GM19099 (cell line): Measurements from ENCODE around the gene S100A4.

Source experiments
- POLR2A ChIP-seq: IDR thresholded peaks from 3 replicates; pipeline ENCODE4 v1.6.1; 2011; ENCODE audit warnings: low read depth; ENCODE audit not compliant: insufficient read length; ENCODE audit errors: extremely low read depth

The S100A4 gene

DNA sequence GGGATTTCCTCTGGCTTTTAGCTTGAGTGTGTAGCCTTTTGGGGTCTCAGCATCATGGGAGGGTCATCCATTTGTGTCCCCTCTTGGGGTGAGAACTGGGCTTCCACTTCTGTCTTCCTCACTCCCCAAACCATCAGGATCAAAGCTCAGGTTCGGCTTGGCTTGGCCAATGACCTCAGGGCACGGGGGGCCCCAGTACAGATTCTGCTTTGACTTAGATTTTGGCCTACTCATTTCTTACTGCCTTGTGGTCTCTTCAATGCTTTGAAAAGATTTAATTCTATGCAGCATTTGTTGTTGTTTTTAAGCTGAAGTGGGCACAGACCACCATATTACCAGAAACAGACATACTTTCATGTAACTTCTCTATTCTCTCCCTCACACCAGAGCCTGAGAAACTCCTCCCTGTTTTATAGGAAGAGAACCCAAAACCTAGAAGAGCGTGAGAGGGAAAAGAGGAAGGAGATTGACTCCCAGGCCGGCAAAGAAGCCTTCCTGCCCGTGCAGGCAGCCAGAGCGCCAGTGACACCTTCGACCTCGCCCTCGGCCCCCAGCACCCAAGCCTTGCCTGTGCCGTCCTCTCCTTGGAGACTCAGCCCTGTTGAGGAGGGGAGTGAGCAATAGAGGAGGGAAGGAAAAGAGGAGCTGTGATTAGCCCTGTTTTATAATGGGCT lies 5.4 kb upstream of the S100A4 start:
- no peak for TF ChIP-seq POLR2A

DNA sequence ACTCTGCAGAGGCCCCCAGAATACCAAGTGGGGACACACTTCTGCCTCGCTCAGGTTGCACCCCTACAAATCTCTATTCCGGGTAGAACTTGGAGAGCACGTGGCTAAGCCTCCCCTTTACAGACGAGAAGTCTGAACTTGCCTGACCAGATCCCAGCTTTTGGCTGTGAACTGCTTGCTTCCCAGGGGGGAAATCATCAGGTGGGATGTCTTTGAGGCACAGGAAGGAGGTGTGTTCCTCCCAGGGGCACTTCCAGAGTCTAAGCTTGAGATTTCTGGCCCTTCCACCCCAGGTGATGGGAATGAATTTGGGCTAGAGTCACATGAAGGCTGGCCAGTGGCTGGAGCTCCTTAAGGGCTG lies 4.8 kb upstream of the S100A4 start:
- no peak for TF ChIP-seq POLR2A

DNA sequence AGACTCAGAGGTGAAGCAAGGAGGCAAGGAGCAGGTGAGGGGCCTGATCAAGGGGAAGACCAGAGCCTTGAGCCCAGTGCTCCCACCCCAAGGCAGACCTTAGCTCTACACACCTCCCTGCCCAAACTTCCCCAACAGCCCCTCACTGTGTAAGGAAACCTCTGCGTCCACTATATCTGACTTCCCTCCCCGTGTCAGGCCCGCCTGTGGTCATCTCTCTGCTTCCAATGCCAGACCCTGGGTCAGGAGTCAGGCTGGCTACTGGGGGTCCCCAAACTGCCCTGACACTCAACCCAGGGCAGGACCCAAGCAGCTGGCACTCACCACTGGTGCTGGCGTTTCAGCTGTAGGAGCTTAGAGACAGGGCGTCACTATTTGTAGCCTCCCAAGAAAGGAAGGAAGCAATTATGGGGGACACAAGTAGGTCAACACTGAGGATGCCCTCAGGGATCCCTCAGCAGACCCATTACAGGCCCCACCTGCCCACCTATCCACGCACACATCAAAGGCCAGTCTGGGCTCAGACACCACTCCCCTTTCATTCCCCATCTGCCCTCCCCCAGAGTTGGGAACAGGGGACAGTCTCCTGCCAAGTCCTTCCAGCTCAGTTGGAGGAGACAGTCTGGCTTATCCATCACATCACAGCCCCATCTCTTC lies 4.3 kb upstream of the S100A4 start:
- no peak for TF ChIP-seq POLR2A

DNA sequence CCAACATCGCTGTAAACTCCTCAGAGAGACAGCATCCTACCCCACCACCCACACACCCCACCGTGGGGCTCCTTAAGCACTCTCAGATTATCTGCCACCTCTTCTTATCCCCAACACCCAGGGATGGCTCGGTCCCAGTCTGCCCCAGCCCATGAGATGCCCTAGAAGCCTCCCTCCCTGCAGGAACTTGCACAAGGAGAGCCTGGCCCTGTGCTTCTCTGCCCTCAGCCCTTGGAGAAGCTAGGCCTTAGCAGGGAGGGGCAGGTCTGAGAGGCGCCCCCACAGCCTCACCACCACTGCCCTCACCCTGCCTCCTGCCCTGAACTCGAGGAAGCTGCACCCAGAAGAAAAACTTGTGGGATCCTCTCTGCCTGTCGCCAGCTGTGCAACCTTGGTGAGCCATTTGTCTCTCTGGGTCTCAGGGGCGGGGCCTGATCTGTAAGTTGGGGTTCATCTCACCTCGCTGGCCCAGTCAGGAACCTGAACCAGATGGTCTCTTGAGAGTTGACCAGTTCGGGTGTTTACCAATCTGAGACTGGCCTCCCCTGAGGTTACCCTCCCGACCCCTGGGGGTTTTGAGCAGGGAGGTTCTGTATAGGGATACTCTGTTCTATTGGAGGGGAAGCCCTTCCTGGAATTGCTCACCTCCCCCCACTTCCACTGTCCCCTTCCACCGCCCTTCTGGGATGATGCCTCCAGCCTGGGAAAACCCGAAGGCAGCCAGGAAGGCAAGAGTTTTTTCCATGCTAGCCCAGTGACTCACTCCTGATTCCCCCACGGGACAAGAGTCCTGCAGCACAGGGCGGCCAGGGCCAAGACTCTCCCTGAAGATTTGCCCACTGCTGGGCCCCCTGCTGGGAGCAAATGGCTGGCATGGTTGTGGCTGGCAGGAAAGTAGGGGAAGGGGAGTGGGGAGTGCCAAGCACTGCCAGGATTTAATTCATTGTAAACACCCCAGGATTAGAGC lies 3.4 kb upstream of the S100A4 start, which contains the start of gene S100A3:
S100A3 (minus strand) TSS at position 537 of the 967 bp plus-strand sequence. CDS start 773 bp downstream, outside the sequence.
- TF ChIP-seq POLR2A = no peak

DNA sequence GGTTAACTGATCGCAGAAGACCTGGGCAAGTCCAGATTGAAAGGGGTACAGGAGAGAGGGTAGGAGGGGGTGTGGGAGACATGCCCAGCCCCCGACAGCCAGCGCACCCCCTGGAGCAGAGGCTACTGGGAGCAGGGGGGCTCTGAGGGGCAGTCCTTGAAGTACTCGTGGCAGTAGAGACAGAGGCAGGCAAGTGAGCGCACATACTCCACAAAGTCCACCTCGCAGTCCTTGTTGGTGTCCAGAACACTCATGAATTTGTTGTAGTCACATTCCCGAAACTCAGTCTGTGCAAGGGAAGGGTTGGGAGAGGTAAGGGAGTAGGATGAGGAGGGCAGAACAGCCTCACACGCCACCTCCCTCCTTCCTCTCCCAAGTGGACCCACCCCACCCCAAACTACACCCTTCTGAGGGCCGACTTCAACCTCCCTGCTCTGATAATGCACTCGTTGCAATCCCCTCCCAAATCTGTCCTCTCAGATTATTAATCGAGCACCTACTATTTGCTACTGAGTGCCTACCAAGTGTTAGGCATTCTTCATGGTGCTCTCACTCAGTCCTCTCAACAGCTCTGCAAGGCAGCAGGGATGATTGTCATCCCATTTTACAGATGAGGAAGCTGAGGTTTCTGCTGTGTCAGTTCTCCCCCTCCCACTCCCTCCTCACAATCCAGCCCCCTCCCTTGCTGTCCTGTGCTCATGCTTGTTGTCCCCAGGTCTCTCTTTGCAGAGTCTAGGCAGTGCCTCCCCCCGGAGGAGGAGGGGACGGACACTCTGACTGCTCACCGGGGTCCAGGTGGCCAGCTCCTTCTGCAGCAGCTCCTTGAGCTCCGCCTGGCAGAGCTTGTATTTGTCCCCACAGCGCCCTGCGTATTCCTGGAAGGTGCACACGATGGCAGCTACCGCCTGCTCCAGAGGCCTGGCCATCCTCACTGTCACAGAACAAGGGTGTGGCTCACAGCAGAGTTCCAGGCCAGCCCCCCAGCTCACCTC lies 2.2 kb upstream of the S100A4 start:
- no peak for TF ChIP-seq POLR2A

DNA sequence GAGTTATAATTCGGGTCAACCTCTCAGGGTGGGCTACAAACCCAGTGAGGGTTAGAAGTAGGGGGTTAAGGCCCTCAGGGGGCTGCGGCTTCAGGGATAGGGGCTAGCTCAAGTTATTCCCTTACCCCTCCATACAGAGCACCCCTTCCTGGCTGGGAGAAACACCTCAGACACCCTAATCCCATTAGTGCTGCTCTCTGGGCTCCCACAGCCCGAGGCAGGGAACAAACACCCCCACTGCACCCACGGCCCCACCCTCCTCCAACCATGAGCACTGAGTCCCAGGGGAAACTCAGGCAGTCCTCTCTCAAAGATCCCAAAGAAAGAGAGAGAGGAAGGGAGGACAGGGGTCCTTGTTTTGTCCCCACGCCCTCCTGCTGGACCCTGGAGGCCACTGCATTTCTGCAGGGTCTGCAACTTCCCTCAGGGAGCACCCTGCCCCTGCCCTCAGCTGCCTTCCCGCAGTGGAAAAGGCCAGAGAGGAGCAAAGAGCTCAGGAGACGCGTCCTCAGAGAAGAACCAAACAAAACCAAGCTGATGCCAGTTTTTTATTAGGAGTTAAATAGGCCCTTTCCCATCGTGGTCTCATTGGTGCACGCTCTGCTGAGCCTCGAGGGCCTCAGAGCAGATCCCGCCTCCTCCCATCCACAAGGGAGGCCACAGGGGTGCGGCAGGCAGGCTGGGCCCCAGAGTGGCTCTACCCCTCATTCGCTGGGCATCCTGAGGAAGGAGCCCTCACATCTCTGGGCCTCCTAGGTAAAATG lies 1.4 kb upstream of the S100A4 start:
- no peak for TF ChIP-seq POLR2A

DNA sequence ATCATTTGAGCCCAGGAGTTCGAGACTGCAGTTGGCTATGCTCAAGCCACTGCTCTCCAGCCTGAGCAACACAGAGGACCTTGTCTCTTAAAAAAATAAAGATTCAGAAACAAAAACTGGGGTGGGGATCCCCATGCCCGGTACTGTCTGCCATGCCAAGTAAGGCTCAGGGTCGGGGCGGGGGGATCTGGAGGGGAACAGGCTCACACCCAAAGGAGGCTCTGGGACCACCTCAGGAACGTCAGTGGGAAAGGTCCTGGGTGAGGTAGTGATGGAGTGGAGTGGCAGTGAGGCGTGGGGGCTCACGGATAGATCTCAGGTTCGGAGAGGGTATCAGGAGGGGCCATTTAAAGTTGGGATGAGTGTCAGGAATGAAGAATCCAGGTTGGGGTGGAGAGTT lies 765 bp upstream of the S100A4 start:
- TF ChIP-seq POLR2A = no peak

DNA sequence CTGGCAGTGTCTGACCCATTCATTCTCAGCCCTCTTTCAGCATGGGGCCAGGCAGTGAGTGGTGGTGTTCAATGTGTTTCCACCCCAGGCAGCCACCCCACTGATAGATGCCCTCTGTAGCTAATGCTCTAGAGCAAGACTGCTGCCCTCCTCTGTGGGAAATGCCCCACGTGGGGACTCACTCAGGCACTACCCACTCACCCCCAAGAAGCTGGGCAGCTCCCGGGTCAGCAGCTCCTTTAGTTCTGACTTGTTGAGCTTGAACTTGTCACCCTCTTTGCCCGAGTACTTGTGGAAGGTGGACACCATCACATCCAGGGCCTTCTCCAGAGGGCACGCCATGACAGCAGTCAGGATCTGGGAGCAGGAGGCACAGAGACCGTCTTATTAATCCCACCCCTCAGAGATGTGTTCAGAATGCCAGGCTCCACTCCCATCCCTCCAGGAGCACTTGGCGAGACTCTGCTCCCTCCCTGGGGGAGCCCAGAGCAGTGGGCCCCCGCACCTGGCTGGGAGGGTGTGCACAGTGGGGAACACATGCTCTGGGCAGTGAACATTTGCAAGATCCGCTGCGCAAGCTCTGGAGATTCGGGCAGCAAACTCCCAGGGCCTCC lies 1.0 kb downstream of the S100A4 start:
- TF ChIP-seq POLR2A = no peak

DNA sequence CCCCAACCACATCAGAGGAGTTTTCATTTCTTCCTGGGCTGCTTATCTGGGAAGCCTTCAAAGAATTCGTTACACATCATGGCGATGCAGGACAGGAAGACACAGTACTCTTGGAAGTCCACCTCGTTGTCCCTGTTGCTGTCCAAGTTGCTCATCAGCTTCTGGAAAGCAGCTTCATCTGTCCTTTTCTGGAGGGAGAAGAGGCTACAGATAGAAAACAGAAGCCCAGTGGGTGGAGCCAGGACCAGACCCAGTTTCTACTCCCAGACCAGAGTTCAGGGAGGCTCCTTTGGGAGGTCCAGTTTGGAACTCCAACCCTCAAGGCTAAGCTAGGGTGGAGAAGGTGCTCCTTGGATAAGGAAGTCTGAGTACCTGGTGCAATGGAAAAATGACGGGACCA lies 1.9 kb downstream of the S100A4 start:
- no peak for TF ChIP-seq POLR2A

DNA sequence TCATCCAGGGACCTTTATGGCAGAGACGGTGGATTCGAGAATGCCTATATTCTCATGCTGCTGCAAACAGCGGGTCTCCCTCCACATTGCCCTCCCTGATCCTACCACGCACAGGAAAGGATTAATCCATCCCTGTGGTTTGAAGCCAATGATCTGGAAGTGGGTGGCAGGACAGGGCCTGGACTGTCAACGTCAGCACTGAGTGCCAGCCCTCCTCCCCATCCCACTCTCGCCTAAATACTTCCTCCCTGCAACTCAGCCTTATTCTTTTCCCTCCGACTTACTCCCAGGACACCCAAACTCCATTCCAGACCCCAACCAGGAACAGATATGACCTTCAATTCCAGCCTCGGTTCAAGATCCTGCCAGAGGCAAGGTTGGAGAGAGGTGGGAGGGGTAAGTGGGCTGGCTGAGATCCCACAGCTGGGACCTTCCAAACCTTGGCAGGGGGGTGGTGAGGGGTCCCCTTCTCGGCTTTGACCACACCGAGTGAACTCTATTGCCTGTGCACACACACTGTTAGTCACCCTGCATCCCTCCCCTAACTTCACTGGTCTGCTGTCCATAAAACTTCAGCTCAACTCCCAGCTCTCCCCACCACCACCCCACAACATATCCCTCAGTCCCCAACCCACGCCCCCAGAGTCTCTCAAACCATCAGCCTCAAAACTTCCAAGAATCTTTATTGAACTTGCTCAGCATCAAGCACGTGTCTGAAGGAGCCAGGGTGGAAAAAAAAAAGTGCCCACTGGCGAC lies 2.5 kb downstream of the S100A4 start:
- TF ChIP-seq POLR2A = no peak

DNA sequence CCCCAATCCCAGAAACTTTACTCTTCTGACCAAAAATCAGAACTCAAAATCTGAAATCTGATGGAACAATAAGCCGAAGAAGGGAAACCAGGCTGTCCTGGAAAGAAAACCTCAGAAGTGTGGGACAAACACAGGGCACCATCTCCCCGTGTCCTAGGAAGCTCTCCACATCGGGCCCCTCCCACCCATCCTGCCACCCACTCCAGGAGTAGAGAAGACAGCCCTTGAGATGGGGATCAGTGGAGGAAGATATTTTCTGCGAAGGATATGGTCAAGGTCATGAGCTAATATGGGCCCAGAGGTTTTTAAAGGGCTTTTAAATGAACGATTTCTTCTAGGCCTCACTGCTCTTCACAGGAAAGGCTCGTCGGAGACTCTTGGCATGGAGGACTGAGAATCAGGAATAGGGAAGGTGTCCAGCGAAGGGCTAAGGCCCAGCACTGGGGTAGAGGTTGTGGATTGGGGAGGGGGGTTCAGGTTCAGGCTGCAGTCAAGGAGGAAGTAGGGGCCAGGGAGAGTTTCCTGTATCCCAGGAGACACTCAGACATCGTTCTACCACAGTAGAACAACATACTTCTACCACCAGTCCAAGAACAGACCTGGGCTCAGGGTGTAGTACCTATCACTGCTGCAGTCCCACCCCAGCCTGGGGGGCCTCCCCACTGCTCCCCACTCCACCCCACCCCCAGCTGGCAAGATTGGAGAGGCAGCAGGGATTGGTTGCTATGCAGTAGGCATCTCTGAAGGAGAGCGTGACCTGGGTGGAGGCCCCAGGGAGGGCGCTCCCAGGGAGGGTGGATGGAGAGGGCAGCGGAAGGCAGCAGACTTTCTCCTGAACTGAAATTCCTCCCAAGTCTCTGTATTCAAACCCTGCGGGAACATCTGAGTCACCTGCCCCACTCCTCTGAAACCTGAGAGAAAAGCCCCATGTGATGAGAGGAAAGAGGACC lies 3.7 kb downstream of the S100A4 start:
- TF ChIP-seq POLR2A = no peak
